Measurements from ENCODE around the gene DOC2B. TPM values are rescaled to one million over a fixed set of nuclear protein-coding genes. Genes with fewer than 3 reads are reported as not detected.

DOC2B gene
- total and polyA plus RNA-seq, 2 of the 13 experiments (the other 11 are each of a cell fraction or from before 2014, with no cell fraction given): 0.09 to 0.22 TPM

DNA sequence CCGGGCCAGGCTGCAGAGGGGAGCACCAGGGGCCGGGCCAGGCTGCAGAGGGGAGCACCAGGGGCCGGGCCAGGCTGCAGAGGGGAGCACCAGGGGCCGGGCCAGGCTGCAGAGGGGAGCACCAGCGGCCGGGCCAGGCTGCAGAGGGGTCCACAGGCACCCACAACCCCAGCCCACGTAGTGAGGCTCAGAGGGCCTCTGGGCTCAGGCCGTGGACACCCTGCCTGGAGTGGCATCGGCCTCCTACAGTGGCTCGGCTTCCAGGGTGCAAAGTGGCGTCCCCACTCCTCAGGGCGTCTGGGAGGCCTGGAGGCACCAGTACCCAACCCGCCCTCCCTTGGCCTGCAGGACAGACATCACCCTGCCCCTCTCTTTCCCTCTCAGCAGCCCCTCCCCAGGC, 9.6 kb downstream of the DOC2B start:
- H3K4me1 ChIP-seq (ENCODE audit: insufficient read depth, low read length): no peaks in the 10 kb centered on the region
- no peak overlapping the region for H3K4me3 ChIP-seq (replicated peaks in 1 of 3; ENCODE audit: insufficient read depth in 1 of 3, low read depth in 2 of 3, low read length in 3 of 3)
- 0 out of 2 replicates have a peak, but pooled peaks cover 4% of the 10 kb centered on the region for H4K20me1 ChIP-seq (ENCODE audit: insufficient read depth, low read length)
- no peak for FAIRE-seq
- H3K4me2 ChIP-seq (ENCODE audit: low read depth, low read length): no peak overlapping the region
- 70% methylated on average over 2 of the region's 13 CpGs for WGBS (ENCODE audit: low lambda C conversion rate)
- in situ Hi-C loops (cut with HindIII; ENCODE audit: extremely low pct_ligation_motif_present, low pct_unique_long_range_greater_than_20kb): no loop called here
- POLR2A ChIA-PET: no interaction called here
- no peak overlapping the region for H3K27ac ChIP-seq (ENCODE audit: extremely low read length, insufficient read depth, low read length)
- CTCF ChIA-PET (ENCODE audit: low intra/inter-chr PET ratio, low total read pairs): no interaction called here
- peak; percentile 28; the same call in 1 of the 3 replicates for ATAC-seq
- H3K36me3 ChIP-seq (replicated peaks in 1 of 2; ENCODE audit: control insufficient read depth in 1 of 2, insufficient read depth in 2 of 2, low read length in 2 of 2): no peaks in the 10 kb centered on the region
- intact Hi-C loops (cut with micrococcal nuclease; ENCODE audit: unreplicated experiment): no loop called here
- BruUV-seq (replicated peaks): no TSS peak
- TF ChIP-seq, protein P1, sequence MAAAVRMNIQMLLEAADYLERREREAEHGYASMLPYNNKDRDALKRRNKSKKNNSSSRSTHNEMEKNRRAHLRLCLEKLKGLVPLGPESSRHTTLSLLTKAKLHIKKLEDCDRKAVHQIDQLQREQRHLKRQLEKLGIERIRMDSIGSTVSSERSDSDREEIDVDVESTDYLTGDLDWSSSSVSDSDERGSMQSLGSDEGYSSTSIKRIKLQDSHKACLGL (CRISPR knock-in tag; IDR thresholded peaks at IDR 0.05): no peak
- TF ChIP-seq ZNF263 (CRISPR knock-in tag; IDR thresholded peaks at IDR 0.05): peak; percentile 76
- no peaks in the 10 kb centered on the region for H3K79me2 ChIP-seq (ENCODE audit: insufficient read depth, low read length)
- peaks cover 2 to 24% of the 10 kb centered on the region in 2 experiments; a peak in 3 of 5 replicates for H3K27me3 ChIP-seq (ENCODE audit: control insufficient read depth in 1 of 2, insufficient read depth in 2 of 2, low read length in 2 of 2)
- H3K9ac ChIP-seq (ENCODE audit: insufficient read depth, low read depth, low read length): no peak overlapping the region
- DNase-seq (ENCODE audit: low spot score): no peak
- H3K9me3 ChIP-seq (ENCODE audit: low read length): no peaks in the 10 kb centered on the region
- no peak overlapping the region for H2AFZ ChIP-seq (ENCODE audit: low read length)

DNA sequence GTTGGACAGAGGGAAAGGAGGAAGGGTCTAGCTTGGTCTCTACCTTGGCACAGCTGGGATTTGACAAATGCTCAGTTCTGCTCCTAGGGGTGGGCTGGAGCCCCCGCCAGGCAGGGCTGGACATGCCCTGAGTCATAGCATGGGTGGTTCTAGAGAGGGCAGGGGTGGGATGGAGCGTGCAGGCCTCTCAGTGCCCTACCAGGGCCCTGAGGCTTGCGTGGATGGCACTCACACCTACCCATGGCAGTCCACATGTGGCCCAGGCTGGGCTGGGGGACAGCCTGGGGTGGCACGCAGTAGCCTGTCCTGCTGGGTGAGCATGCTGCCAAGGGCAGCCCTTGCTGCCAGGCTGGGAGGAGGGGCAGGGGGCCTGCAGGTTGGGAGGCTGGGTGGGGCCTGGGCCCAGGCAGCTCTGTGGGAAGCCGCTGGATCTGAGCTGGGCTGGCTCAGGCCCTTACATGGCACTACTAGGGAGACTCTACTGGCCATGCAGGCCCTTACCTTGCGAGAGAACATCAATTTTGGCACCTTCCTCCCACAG, 11.2 kb downstream of the DOC2B start:
- BruUV-seq (replicated peaks): no TSS peak
- Histone ChIP-seq H3K36me3 (replicated peaks in 1 of 2; ENCODE audit: control insufficient read depth in 1 of 2, insufficient read depth in 2 of 2, low read length in 2 of 2) (no peaks in the 10 kb centered on the region), H3K27me3 (ENCODE audit: control insufficient read depth in 1 of 2, insufficient read depth in 2 of 2, low read length in 2 of 2) (peaks cover 2 to 26% of the 10 kb centered on the region in 2 experiments; a peak in 3 of 5 replicates), H3K4me2 (ENCODE audit: low read depth, low read length) (no peak overlapping the region), H4K20me1 (ENCODE audit: insufficient read depth, low read length) (0 out of 2 replicates have a peak, but pooled peaks cover 4% of the 10 kb centered on the region), H2AFZ (ENCODE audit: low read length) (no peak overlapping the region), H3K9me3 (ENCODE audit: low read length) (no peaks in the 10 kb centered on the region), H3K4me3 (replicated peaks in 1 of 3; ENCODE audit: insufficient read depth in 1 of 3, low read depth in 2 of 3, low read length in 3 of 3) (no peak overlapping the region), H3K27ac (ENCODE audit: extremely low read length, insufficient read depth, low read length) (no peak overlapping the region), H3K4me1 (ENCODE audit: insufficient read depth, low read length) (no peaks in the 10 kb centered on the region), H3K9ac (ENCODE audit: insufficient read depth, low read depth, low read length) (no peak overlapping the region), H3K79me2 (ENCODE audit: insufficient read depth, low read length) (no peaks in the 10 kb centered on the region)
- intact Hi-C loops (cut with micrococcal nuclease; ENCODE audit: unreplicated experiment): no loop called here
- 14% methylated on average over 1 of the region's 6 CpGs for WGBS (ENCODE audit: low lambda C conversion rate)
- CTCF ChIA-PET (ENCODE audit: low intra/inter-chr PET ratio, low total read pairs): no interaction called here
- DNase-seq (ENCODE audit: low spot score) (no peak), FAIRE-seq (no peak), ATAC-seq (peak; percentile 47; the same call in 2 of the 3 replicates)
- POLR2A ChIA-PET: no interaction called here
- in situ Hi-C loops (cut with HindIII; ENCODE audit: extremely low pct_ligation_motif_present, low pct_unique_long_range_greater_than_20kb): no loop called here
- TF ChIP-seq ZBTB37 (CRISPR knock-in tag; IDR thresholded peaks at IDR 0.05) (no peak), ZNF777 (CRISPR knock-in tag; IDR thresholded peaks at IDR 0.05) (no peak), ZNF776 (CRISPR knock-in tag; IDR thresholded peaks at IDR 0.05) (no peak), ZFP1 (CRISPR knock-in tag; IDR thresholded peaks at IDR 0.05) (no peak), FOXO1 (CRISPR knock-in tag; IDR thresholded peaks at IDR 0.05) (no peak), HOXA3 (CRISPR knock-in tag; IDR thresholded peaks at IDR 0.05) (no peak)
- TF ChIP-seq, protein P2, sequence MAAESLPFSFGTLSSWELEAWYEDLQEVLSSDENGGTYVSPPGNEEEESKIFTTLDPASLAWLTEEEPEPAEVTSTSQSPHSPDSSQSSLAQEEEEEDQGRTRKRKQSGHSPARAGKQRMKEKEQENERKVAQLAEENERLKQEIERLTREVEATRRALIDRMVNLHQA (CRISPR knock-in tag; IDR thresholded peaks at IDR 0.05): no peak

Measured in HepG2 (cell line).